RKO (cell line): ENCODE measurements around the gene USB1.
A peak's percentile ranks its signal among the peaks of the same experiment; 100 is the strongest.

Source experiments
- DNase-seq: peaks from one replicate; pipeline ENCODE4 v3.0.0-alpha.2; 2016; ENCODE audit warnings: low spot score

The USB1 gene

GRCh38 chr16:58000706-58001676, at the start of gene USB1:
Gene USB1 (plus strand): TSS chr16:58001407. CDS start chr16:58001484, 77 bp downstream.
- DNase-seq, result peak; percentile 92

GRCh38 chr16:57952909-57953308, 48.3 kb upstream of the USB1 start:
- DNase-seq, result no peak

- no peak for DNase-seq
Observed at GRCh38 chr16:57953857-57954256, 47.4 kb upstream of the USB1 start.

GRCh38 chr16:57955572-57956188, 45.5 kb upstream of the USB1 start:
- DNase-seq, result no peak

- no peak for DNase-seq
Observed at GRCh38 chr16:57956270-57956808, 44.9 kb upstream of the USB1 start.

GRCh38 chr16:57956924-57957672, 44.1 kb upstream of the USB1 start:
- DNase-seq, result no peak

- no peak for DNase-seq
Observed at GRCh38 chr16:57957673-57958392, 43.4 kb upstream of the USB1 start.

- no peak for DNase-seq
Observed at GRCh38 chr16:57958544-57958943, 42.7 kb upstream of the USB1 start.

- DNase-seq, result no peak
Observed at GRCh38 chr16:57959121-57959520, 42.1 kb upstream of the USB1 start.

GRCh38 chr16:57959804-57960203, 41.4 kb upstream of the USB1 start:
- DNase-seq, result no peak

- DNase-seq, result no peak
Observed at GRCh38 chr16:57960310-57960709, 40.9 kb upstream of the USB1 start.

GRCh38 chr16:57960826-57961472, 40.3 kb upstream of the USB1 start:
- no peak for DNase-seq

- no peak for DNase-seq
Observed at GRCh38 chr16:57961538-57961937, 39.7 kb upstream of the USB1 start.

GRCh38 chr16:57962046-57962445, 39.2 kb upstream of the USB1 start:
- no peak for DNase-seq

GRCh38 chr16:57962756-57963155, 38.5 kb upstream of the USB1 start:
- DNase-seq, result no peak

GRCh38 chr16:57964157-57964700, 37.0 kb upstream of the USB1 start:
- DNase-seq, result no peak

GRCh38 chr16:57966204-57966771, 34.9 kb upstream of the USB1 start:
- DNase-seq, result no peak

GRCh38 chr16:57966986-57967385, 34.2 kb upstream of the USB1 start:
- DNase-seq, result no peak

- no peak for DNase-seq
Observed at GRCh38 chr16:57967916-57968315, 33.3 kb upstream of the USB1 start.

GRCh38 chr16:57969451-57970123, 31.6 kb upstream of the USB1 start:
- DNase-seq, result no peak
